HepG2 (cell line): Measurements from ENCODE around the gene DRAP1. TPM values are rescaled to one million over a fixed set of nuclear protein-coding genes. Genes with fewer than 3 reads are reported as not detected.
A peak's percentile ranks its signal among the peaks of the same experiment; 100 is the strongest.

Source experiments
- AKAP8 ChIP-seq: sonication (generic); formaldehyde crosslinking; IDR thresholded peaks from 2 replicates; pipeline ENCODE4 v1.5.1; 2020; ENCODE audit warnings: mild to moderate bottlenecking, missing genetic modification reagents
- DZIP1 ChIP-seq: sonication (generic); formaldehyde crosslinking; IDR thresholded peaks from 2 replicates; pipeline ENCODE4 v1.5.0; 2020; ENCODE audit warnings: mild to moderate bottlenecking, missing genetic modification reagents
- GATAD2A ChIP-seq: IDR thresholded peaks from 2 replicates; pipeline ENCODE4 v1.6.1; 2016
- HNF1A ChIP-seq, 2 experiments: sonication (generic) in 1 of 2; formaldehyde crosslinking in 1 of 2; IDR thresholded peaks; 2 replicates each; pipeline versions ENCODE4 v1.4.0 to v1.6.1; 2016 to 2020; ENCODE audit warnings: borderline replicate concordance in 1 of 2, low read depth in 1 of 2, mild to moderate bottlenecking in 1 of 2, missing genetic modification reagents in 1 of 2
- KAT2B ChIP-seq: fragments of 150-350 bp; IDR thresholded peaks from 2 replicates; pipeline ENCODE4 v1.6.1; 2014; ENCODE audit warnings: low read depth, low read length, borderline replicate concordance
- KMT2B ChIP-seq: IDR thresholded peaks from 2 replicates; pipeline ENCODE4 v1.6.1; 2016; ENCODE audit warnings: missing genetic modification reagents, missing compliant biosample characterization
- NFIB ChIP-seq: sonication (generic); formaldehyde crosslinking; IDR thresholded peaks from 2 replicates; pipeline ENCODE4 v1.9.0; 2021; ENCODE audit warnings: missing genetic modification reagents, mild to moderate bottlenecking, borderline replicate concordance
- NR1H2 ChIP-seq: sonication (generic); formaldehyde crosslinking; IDR thresholded peaks from 2 replicates; pipeline ENCODE4 v1.8.1; 2022; ENCODE audit warnings: low read depth, missing genetic modification reagents, borderline replicate concordance
- PAX8 ChIP-seq: sonication (generic); formaldehyde crosslinking; IDR thresholded peaks from 2 replicates; pipeline ENCODE4 v1.8.0; 2022; ENCODE audit warnings: mild to moderate bottlenecking, missing genetic modification reagents, borderline replicate concordance
- RFX1 ChIP-seq: fragments of 450-650 bp; IDR thresholded peaks from 2 replicates; pipeline ENCODE4 v1.6.1; 2017
- SP1 ChIP-seq, 2 experiments: fragments of 450-650 bp in 1 of 2; sonication (generic) in 1 of 2; formaldehyde crosslinking in 1 of 2; IDR thresholded peaks; 2 replicates each; pipeline versions ENCODE4 v1.4.0 to v1.6.1; 2016 to 2020; ENCODE audit warnings: missing genetic modification reagents in 1 of 2
- ZBTB46 ChIP-seq: sonication (generic); formaldehyde crosslinking; IDR thresholded peaks from 2 replicates; pipeline ENCODE4 v1.4.0; 2020; ENCODE audit warnings: mild to moderate bottlenecking, missing genetic modification reagents, borderline replicate concordance
- ZNF781 ChIP-seq: sonication (generic); formaldehyde crosslinking; IDR thresholded peaks from 2 replicates; pipeline ENCODE4 v1.5.1; 2020; ENCODE audit warnings: borderline replicate concordance, mild to moderate bottlenecking, missing genetic modification reagents; ENCODE audit errors: not compliant biosample characterization
- ZNF841 ChIP-seq: sonication (generic); formaldehyde crosslinking; IDR thresholded peaks from 2 replicates; pipeline ENCODE4 v1.8.1; 2023; ENCODE audit warnings: missing genetic modification reagents, borderline replicate concordance
- ZNF878 ChIP-seq: sonication (generic); formaldehyde crosslinking; IDR thresholded peaks from 2 replicates; pipeline ENCODE4 v1.8.1; 2023; ENCODE audit warnings: mild to moderate bottlenecking, missing genetic modification reagents, moderate library complexity
- polyA plus RNA-seq, 8 experiments: library from polyadenylated mRNA; depleted of rRNA in 3 of 8; stranded (reverse) in 7 of 8; unstranded in 1 of 8; fragments of >200 nt; fragmentation: Illumina TruSeq in 4 of 8; extraction: Trizol in 4 of 8; gene quantifications; 2 replicates each; pipeline versions ENCODE4 v1.2.1 to v1.2.3, GENCODE V29; 2011 to 2016; ENCODE audit warnings: low read depth in 4 of 8, missing spikeins in 1 of 8, mixed read lengths in 1 of 8; ENCODE audit not compliant: insufficient read depth in 1 of 8
- total RNA-seq, 5 experiments: library from RNA; depleted of rRNA; stranded (reverse); fragments of >200 nt; fragmentation: Illumina TruSeq; extraction: Trizol; gene quantifications; 2 replicates each; pipeline ENCODE4 v1.2.3, GENCODE V29; 2016; ENCODE audit warnings: low read depth in 1 of 5
- TF ChIP-seq, protein P1 (sequence below): sonication (generic); formaldehyde crosslinking; IDR thresholded peaks from 2 replicates; pipeline ENCODE4 v1.4.0; 2020; ENCODE audit warnings: mild to moderate bottlenecking, missing genetic modification reagents

Gene DRAP1
- total and polyA plus RNA-seq, 2 of the 13 experiments (the other 11 are each of a cell fraction or from before 2014, with no cell fraction given) = 46.8 to 52.3 TPM

GRCh38 chr11:65890324-65891218, 28.7 kb upstream of the DRAP1 start, which contains the start of gene CCDC85B (continued):
- TF ChIP-seq HNF1A (IDR thresholded peaks at IDR 0.05; ENCODE audit: low read depth) (no peak), HNF1A (CRISPR knock-in tag; IDR thresholded peaks at IDR 0.05; ENCODE audit: borderline replicate concordance) (0 out of 2 replicates have a peak, but pooled peaks have one; percentile 48), SP1 (IDR thresholded peaks at IDR 0.05) (no peak), SP1 (CRISPR knock-in tag; IDR thresholded peaks at IDR 0.05) (peak; percentile 88), KMT2B (no peak), ZNF781 (CRISPR knock-in tag) (no peak), DZIP1 (CRISPR knock-in tag) (no peak), PAX8 (CRISPR knock-in tag) (peak; percentile 34; the same call in 1 of the 2 replicates), ZNF878 (peak; percentile 46; the same call in 1 of the 2 replicates), ZNF841 (CRISPR knock-in tag) (no peak), AKAP8 (CRISPR knock-in tag) (no peak; the same call in 1 of the 2 replicates), KAT2B (no peak), NFIB (CRISPR knock-in tag) (no peak), NR1H2 (CRISPR knock-in tag) (0 out of 2 replicates have a peak, but pooled peaks have one; percentile 60), GATAD2A (CRISPR knock-in tag) (no peak), RFX1 (no peak), ZBTB46 (no peak)
- TF ChIP-seq, protein P1, sequence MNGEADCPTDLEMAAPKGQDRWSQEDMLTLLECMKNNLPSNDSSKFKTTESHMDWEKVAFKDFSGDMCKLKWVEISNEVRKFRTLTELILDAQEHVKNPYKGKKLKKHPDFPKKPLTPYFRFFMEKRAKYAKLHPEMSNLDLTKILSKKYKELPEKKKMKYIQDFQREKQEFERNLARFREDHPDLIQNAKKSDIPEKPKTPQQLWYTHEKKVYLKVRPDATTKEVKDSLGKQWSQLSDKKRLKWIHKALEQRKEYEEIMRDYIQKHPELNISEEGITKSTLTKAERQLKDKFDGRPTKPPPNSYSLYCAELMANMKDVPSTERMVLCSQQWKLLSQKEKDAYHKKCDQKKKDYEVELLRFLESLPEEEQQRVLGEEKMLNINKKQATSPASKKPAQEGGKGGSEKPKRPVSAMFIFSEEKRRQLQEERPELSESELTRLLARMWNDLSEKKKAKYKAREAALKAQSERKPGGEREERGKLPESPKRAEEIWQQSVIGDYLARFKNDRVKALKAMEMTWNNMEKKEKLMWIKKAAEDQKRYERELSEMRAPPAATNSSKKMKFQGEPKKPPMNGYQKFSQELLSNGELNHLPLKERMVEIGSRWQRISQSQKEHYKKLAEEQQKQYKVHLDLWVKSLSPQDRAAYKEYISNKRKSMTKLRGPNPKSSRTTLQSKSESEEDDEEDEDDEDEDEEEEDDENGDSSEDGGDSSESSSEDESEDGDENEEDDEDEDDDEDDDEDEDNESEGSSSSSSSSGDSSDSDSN (CRISPR knock-in tag) = peak; percentile 82
